Measurements from ENCODE around the gene MYH9. TPM values are rescaled to one million over a fixed set of nuclear protein-coding genes. Genes with fewer than 3 reads are reported as not detected.
"Not testable (repeated sequence)": the region's sequence is repeated elsewhere in the genome, so short reads cannot be mapped to it uniquely, and the experiment has no call there.

MYH9 gene
- polyA plus RNA-seq (ENCODE audit: insufficient read length in 3 of 3): 100 to 1,000 TPM; 257 to 295 (median 274) TPM

DNA sequence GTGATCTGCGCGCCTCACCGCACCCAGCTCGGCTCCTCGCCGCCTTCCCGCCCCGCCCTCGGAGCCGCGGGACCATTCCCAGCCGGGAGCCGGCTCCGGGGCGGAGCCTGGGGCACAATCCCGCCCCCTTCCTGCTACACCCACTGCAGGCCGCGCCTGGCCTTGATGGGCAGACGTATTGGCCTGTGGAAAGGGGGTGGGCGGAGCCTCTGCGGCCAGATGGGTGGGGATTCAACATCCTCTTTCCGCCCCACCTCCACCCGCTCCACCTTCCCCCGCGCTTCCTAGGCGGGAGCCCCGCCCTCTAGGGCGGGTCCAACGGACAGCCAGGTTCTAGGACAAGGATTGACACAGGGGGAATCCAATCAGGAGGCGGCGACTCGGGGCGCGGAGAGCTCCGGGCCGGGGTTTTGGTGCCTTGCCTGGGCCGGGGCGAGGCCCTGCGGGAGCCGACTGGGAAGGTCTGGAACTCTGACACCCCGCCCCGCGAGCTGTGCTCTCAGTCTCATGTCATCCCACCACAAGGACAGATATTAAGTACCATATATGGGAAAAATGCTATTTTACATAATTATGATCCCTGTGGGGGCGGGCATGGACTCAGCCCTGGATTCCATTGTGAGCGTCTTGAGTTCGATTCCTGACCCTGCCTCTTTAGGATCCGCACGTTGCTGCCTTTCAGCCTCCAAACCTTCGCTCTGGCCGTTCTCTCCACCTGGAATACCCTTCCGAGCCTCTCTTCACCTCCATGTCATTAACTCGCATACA lies at the start of gene MYH9:
Gene MYH9, minus strand, starts transcription at position 9 of the 768 bp plus-strand sequence. CDS start 38,731 bp downstream, outside the sequence.
- DNase-seq (ENCODE audit: low read depth in 3 of 3, low spot score in 2 of 3): peak; percentile 100

DNA sequence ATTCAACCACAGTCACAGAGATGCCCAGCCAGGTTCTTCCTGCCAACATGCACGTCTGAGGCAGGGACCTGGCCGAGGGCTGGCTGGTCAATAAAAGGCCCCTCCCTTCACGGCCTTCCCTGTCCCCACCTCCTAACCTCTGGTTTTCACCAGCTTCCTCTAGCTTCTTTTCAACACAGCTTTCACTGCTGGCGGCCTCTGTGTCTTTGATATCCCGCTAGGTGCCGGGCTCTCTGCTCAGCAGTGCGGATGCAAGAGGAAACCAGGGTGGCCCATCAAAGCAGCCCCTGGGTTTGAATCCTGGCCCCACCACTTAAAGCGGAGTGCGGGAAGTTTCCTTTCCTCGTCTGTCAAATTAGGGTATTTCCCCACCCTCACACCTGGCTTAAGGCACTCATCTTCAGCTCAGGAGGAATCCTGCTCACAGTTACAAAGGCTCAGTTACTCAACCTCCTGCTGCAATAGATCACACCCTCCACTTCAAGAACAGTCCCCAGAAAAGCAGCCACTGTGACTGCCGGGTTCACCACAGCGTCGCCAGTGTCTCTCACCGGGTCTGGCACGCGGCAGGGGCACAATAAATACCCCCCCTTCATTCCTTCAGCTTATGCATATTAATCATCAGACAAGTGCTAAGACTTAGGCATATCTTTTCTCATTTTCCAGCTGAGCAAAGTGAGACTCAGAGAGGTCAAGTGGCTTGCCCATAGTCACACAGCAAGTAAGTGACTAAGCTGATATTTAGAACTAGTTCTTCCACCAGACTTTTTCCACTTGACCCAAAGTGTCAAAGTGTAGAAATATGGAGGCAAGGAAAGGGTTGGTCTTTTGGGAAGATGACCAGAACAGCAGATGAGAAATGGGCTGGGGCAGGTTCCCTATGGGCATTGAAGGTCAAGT lies 48.0 kb upstream of the MYH9 start:
- DNase-seq (ENCODE audit: low read depth in 3 of 3, low spot score in 2 of 3): no peak

DNA sequence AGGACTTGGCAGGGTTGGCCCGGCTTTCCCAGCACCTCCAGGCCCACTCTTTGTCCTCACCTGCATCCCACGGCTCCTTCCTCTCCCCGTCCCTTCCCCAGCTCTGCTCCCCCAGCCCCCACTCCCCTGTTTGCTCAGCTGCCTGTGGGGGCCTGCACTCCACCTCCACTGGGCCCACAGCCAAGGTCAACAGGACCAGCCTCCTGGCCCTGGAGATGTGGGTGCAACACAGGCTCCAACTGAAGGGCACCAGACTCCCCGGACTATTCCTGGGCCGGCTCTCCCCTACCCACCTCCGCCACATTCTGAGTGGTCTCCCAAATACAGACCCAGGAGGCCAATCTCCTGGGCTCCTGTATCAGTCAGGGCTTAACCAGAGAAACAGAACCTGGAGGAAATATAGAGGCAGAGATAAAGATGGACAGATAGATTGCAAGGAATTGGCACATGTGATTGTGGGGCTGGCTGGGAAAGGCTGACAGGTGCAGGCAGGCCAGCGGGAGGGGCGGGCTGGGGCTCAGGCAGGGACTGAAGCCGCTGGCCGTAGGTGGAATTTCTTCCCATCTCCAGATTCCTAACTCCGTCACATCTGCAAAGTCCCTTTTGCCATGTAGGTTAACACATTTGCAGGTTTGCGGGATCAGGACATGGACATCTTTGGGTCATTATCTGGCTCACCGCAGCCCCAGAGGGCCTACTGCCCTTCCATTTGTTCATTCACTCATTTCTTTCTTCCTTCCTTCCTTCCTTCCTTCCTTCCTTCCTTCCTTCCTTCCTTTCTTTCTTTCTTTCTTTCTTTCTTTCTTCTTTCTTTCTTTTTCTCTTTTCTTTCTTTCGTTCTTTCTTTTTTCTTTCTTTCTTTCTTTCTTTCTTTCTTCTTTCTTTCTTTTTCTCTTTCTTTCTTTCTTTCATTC lies 45.8 kb upstream of the MYH9 start:
- no peak for DNase-seq (ENCODE audit: low read depth in 3 of 3, low spot score in 2 of 3)

DNA sequence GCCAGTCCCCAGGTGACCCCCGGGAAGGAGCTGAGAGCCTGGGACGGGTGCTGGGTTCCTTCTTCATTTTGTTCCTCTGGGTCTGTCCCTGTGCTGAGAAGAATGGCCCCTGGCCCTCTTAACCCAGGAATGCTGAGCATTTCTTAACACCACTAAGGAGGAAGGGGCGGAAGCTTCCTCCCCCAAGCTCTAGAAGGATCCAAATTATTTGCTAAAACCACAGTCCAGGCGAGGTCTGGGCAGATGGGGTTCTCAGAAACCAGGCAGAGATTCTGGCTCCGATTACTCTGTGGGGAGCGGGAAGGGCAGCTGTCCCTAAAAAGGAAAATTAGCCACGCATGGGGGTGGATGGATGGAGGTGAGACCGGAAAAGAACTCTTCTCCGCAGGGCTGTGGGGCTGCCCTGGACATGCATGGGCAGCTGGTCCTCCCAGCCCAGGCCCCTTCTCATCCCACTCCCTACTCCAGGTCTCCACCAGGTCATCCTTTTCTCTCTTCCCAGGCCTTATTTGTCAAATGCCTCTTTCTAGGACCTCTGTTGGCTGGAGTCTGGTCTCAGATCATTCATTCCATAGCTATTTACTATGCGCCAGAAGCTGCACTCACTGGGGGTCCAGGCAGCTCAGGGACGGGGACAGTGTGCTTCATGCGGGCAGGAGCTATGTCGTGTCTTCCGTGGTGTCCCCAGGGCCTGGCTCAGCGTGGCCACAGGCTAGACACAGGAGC lies 45.0 kb upstream of the MYH9 start:
- DNase-seq (ENCODE audit: low read depth in 3 of 3, low spot score in 2 of 3): no peak

DNA sequence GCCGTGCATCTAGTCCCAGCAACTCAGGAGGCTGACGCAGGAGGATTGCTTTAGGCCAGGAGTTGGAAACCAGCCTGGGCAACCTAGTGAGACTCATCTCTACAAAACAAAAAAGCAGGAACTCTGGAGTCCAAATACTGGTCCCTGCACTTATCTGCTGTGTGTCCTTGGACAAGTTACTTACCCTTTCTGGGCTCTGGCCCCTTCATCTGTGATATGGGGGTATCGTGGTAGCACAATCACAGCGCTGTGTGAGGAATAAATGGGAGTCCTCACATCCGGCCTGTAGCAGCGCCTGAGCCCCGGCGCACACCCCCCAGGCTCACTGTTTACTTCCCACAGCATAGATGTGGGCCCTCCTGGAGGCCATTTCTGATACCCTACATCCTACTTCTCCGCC lies 44.2 kb upstream of the MYH9 start:
- no peak for DNase-seq (ENCODE audit: low read depth in 3 of 3, low spot score in 2 of 3)

DNA sequence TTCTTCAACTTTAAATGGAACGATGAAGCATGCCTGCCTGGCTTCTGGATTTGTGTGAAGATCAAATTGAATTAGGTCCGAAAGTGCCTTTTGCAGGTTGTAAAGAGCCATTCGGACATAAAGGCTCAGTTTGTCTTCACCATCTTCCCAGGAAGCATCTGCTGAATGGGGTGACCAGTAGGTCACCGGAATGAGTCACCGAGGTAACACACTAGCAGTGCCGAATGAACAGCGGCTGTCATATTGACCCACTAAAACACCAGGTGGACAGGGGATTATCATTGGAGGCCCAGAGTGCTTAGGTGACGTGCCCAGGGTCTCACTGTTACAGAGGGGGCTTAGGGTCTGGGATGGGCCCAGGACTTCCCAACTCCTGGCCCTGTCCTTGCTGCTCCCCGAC lies 43.1 kb upstream of the MYH9 start:
- no peak for DNase-seq (ENCODE audit: low read depth in 3 of 3, low spot score in 2 of 3)

DNA sequence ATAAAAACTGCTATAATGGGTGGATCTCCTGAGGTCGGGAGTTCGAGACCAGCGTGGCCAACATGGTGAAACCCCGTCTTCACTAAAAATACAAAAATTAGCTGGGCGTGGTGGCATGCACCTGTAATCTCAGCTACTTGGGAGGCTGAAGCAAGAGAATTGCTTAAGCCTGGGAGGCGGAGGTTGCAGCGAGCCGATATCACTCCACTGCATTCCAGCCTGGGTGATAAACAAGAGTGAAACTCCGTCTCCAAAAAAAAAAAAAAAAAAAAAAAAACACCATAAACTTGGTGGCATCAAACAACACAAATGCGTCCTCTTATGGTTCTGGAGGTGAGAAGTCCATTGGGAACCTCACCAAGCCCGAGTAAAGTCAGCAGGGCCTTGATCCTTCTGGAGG lies 40.2 kb upstream of the MYH9 start:
- not testable (repeated sequence) for DNase-seq (ENCODE audit: low read depth in 3 of 3, low spot score in 2 of 3)

DNA sequence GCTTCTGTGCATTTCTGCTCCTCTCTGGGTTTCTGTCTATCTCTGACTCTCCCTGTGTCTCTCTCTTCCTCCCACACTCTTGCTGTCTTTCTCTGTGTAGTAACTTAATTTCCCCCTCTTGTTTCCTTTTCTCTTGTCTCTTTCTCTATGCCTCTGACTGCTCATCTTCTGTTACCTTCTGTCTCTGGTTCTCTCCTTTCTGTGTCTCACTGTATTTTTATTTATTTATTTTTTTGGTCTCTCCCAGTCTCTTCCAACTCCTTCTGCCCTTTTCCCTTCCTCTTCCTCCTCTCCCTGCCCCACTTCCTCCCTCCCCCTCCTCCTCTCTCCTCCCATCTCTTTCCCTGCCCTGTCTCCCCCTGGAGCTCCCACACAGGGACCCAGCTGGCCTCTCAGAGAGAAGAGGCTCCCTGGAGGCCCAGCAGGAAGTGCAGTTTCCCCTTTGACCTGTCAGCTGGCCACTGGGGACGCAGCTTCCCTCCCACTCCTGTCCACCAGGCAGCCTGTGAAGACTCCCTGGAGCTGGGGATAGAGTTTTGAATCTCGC lies 38.3 kb upstream of the MYH9 start:
- peak in 2 of 3 donors; percentile 67 to 68 for DNase-seq (ENCODE audit: low read depth in 3 of 3, low spot score in 2 of 3)

DNA sequence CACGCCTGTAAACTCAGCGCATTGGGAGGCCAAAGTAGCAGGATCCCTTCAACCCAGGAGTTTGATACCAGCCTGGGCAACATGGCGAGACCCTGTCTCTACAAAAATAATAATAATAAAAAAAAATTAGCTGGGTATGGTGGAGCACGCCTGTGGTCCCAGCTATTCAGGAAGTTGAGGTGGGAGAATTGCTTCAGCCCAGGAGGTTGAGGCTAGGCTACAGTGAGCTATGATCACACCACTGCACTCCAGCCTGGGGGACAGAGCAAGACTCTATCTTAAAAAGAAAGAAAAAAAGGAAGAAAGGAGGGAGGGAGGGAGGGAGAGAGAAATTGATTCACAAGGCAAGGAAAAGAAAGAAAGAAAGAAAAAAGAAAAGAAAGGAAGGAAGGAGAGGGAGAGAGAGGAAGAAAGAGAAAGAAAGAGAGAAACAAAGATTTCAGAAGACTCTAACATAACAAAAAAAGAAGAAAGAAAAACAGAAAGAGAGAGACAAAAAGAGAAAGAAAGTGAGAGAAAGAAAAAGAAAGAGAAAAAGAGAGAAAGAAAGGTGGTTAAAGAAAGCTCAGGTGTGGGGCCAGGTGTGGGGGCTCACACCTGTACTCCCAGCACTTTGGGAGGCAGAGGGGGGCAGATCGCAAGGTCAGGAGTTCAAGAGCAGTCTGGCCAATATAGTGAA lies 37.3 kb upstream of the MYH9 start:
- DNase-seq (ENCODE audit: low read depth in 3 of 3, low spot score in 2 of 3): no peak

DNA sequence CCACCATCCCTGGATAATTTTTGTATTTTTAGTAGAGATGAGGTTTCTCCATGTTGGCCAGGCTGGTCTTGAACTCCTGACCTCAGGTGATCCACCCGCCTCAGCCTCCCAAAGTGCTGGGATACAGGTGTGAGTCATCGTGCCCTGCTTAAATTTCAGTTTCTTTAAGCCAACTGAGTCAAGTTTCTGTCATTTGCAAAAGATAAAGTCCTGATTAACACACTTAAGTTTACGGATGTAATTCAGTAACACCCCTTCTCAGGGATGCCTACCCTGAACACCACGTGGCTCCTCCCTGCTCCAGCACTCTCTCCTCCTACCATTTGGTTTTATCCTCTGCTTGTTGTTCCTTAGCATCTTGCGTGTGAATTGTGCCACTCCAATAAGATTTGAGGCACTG lies 36.7 kb upstream of the MYH9 start:
- not testable (repeated sequence) for DNase-seq (ENCODE audit: low read depth in 3 of 3, low spot score in 2 of 3)

DNA sequence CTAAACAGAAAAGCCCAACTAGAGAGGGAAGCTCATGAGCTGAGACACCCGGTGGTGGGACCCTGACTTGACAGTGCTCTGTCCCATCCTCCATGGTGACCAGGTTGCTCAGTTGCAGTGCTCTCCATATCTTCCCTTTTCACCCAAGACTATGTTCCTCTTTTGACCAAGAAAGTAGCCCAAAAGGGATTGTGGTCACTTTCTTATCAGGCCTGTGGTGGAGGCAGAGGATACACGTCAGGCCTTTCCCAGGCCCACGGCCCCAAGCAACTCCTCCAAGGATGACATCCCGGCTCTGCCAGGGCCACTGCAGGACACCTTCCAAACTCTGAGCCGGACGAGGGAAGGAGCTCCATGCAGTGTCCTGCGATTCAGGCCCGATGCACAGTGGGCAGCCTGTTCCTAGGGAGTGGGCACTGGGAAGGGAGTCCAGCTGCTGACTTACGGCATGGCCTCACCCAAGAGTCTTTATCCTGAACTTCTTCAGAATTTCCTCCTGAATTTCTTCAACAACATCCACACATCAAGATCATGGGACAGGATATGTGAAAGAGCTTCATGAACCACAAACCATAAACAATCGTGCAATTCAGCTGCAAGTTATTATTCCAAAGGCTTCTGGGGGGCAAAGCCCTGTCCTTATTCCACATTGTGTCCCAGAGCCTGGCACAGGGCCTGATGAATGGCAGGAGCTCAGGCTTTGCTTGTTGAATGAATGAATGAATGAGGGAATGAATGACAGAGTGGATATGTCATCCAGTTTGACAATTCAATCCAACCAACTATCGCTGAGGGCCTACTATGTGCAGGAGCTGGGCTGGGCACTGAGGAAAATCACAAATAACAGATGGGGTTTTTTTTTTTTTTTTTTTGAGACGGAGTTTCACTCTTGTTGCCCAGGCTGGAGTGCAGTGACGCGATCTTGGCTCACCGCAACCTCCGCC lies 36.0 kb upstream of the MYH9 start:
- no peak for DNase-seq (ENCODE audit: low read depth in 3 of 3, low spot score in 2 of 3)

DNA sequence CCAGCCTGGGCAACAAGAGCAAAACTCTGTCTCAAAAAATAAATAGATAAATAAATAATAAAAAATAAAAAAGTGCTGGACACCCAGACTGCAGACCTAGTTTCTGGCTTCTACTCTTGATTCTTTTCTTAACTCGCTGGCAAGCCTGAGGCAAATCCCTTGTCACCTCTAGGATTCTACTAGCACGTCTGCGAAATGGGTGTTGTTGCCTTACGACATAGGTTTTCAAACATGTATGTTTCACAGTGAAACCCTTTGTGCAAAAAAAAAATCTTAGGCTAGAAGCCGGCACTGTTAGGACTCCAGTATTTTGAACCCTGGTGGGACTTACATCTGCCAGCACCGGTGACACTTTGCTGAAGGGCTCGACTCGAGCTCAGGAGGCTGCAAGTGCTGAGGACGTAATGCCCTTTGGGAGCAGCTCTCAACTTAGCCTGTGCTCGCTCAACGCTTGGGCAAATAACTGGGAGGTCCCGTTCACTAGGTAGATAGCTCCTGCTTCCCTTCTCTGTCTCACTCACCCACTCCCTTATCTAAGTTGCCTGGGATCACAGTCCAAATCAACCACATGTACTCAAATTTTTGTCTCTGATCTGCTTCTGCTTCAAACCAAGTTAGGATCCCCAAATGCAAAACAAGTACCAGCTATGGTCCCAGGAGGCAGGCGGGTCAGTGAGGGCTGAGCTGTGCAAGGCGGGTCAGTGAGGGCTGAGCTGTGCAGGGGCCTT lies 34.7 kb upstream of the MYH9 start:
- DNase-seq (ENCODE audit: low read depth in 3 of 3, low spot score in 2 of 3): no peak

DNA sequence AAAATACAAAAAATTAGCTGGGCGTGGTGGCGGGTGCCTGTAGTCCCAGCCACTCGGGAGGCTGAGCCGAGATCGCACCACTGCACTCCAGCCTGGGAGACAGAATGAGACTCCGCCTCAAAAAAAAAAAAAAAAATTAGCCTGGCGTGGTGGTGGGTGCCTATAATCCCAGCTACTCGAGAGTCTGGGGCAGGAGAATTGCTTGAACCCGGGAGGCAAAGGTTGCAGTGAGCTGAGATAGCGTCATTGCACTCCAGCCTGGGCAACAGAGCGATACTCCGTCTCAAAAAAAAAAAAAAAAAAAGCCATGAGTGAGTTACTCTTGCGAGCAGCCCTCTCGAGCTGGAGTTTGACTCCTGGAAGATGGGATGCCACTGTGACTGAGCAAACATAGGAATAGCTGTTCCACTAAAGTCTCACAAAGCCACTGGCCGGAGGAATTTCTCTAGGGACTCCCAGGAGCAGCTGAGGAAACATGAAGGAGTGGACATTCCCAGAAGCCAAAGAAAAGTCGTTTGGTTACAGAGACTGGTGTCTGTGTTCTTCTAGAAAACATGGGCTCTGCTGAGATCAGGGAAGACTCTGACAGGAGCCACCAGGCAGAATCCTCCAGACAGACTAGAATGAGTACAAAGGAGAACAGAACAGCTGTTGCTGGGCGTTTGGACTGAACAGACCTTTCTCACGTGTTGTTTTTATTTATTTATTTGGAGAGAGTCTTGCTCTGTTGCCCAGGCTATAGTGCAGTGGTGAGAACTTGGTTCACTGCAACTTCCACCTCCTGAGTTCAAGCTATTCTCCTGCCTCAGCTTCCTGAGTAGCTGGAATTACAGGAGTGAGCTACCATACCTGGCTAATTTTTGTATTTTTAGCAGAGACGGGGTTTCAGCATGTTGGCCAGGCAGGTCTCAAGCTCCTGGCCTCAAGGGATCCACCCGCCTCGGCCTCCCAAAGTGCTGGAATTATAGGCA lies 32.4 kb upstream of the MYH9 start:
- no peak for DNase-seq (ENCODE audit: low read depth in 3 of 3, low spot score in 2 of 3)

DNA sequence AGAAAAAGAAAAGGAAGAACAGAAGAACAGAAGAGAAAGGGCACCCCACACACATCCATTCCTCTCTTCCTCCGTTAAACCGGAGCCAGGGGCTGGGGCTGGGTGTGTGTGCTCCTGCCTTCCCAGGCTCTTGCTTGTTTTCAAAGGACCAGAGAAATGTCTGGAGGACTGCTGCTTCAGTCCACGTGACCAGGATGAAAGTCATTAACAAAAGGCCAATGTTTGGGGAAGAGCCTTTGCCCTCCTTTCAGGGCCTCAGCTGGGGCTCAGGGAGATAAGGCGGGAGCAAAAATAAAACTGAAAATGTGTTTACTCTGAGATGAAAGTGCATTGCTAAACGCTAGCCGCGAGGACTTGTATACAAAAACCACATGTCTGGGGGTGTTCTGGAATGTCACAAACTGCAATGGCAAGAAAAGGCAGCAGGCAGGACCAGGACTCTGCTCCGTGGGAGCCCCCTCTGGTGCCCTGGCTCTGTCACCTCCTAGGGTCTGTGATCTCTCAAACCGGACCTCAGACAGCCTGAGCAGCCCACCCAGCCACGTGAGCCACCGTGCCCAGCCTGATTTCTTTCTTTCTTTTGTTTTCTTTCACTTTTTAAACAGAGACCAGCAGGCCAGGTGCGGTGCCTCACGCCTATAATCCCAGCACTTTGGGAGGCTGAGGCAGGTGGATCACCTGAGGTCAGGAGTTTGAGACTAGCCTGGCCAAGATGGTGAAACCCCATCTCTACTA lies 31.6 kb upstream of the MYH9 start:
- DNase-seq (ENCODE audit: low read depth in 3 of 3, low spot score in 2 of 3): peak in 1 of 3 donors; percentile 54

DNA sequence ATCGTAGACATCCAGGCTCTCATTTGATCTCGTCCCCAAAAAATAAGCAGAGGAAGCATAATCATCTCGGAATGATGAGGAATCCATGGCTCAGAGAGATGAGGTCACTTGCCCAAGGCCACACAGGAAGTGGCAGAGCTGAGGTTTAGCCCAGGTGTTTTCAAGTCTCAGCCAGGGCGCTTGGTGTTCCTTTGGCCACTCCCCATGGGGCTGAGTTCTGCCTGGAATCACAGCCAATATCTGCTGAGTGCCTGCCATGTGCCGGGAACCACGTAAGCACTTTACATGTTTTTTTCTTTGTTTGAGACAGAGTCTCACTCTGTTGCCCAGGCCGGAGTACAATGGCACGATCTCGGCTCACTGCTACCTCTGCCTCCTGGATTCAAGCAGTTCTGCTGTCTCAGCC lies 29.5 kb upstream of the MYH9 start:
- no peak for DNase-seq (ENCODE audit: low read depth in 3 of 3, low spot score in 2 of 3)

Measured in right renal cortex interstitium (tissue), 3 donors.